SK-N-SH (cell line): ENCODE results near the gene ARHGAP15. TPM values are rescaled to one million over a fixed set of nuclear protein-coding genes. Genes with fewer than 3 reads are reported as not detected.
A peak's percentile ranks its signal among the peaks of the same experiment; 100 is the strongest.

Experiments
- CTCF ChIA-PET: fragments of 300-600, 350-600 bp; formaldehyde crosslinking; extraction: SDS; loops from one replicate; lab custom pipeline; 2021; lab: Yijun Ruan, JAX
- POLR2A ChIA-PET: fragments of 350-600 bp; sonication (Branson Sonifier 250); formaldehyde crosslinking; extraction: SDS; loops from one replicate; lab custom pipeline; 2020; ENCODE audit warnings: antibody characterized with exemption, inconsistent platforms; lab: Yijun Ruan, JAX
- DNase-seq: peaks from one replicate; pipeline ENCODE4 v3.0.0; 2012
- H2AFZ ChIP-seq: fragments of 200-600 bp; sonication (generic); 2 replicates; pipeline ENCODE4 v1.8.1; 2016; ENCODE audit warnings: antibody characterized with exemption, mild to moderate bottlenecking, low read depth
- H3F3A ChIP-seq: fragments of 200-600 bp; sonication (generic); replicated peaks from 2 replicates; pipeline ENCODE3; 2016; ENCODE audit warnings: antibody characterized with exemption, mild to moderate bottlenecking; ENCODE audit not compliant: insufficient read depth
- H3K27ac ChIP-seq, 2 experiments: fragments of 200-500 bp in 1 of 2; fragments of 200-600 bp in 1 of 2; sonication (Bioruptor generic) in 1 of 2; sonication (generic), shearing (Covaris generic) in 1 of 2; 2 replicates each; pipeline versions ENCODE4 v1.5.1 to v1.6.1; 2014 to 2016; ENCODE audit warnings: low read depth in 2 of 2, inconsistent platforms in 1 of 2, low read length in 1 of 2, mild to moderate bottlenecking in 1 of 2, mixed read lengths in 1 of 2
- H3K27me3 ChIP-seq: fragments of 200-600 bp; sonication (generic), shearing (Covaris generic); 2 replicates; pipeline ENCODE4 v1.6.1; 2016; ENCODE audit warnings: mixed run types; ENCODE audit not compliant: insufficient read depth
- H3K36me3 ChIP-seq, 2 experiments: fragments of 200-500 bp in 1 of 2; fragments of 200-600 bp in 1 of 2; sonication (Bioruptor generic) in 1 of 2; sonication (generic) in 1 of 2; replicated peaks in 1 of 2; 2 replicates each; pipeline versions ENCODE3 to v1.5.1; 2014 to 2016; ENCODE audit warnings: low read length in 1 of 2, mild to moderate bottlenecking in 1 of 2; ENCODE audit not compliant: insufficient read depth in 2 of 2, control insufficient read depth in 1 of 2
- H3K4me1 ChIP-seq, 2 experiments: fragments of 200-500 bp in 1 of 2; fragments of 200-600 bp in 1 of 2; sonication (Bioruptor generic) in 1 of 2; sonication (generic), shearing (Covaris generic) in 1 of 2; 2 replicates each; pipeline versions ENCODE4 v1.5.1 to v1.6.1; 2014 to 2016; ENCODE audit warnings: low read depth in 1 of 2, low read length in 1 of 2, mixed run types in 1 of 2; ENCODE audit not compliant: insufficient read depth in 2 of 2, control insufficient read depth in 1 of 2
- H3K4me2 ChIP-seq: fragments of 200-600 bp; sonication (generic), shearing (Covaris generic); 2 replicates; pipeline ENCODE4 v1.6.1; 2017; ENCODE audit warnings: mixed run types
- H3K4me3 ChIP-seq, 2 experiments: fragments of 200-500 bp in 1 of 2; fragments of 200-600 bp in 1 of 2; sonication (Bioruptor generic) in 1 of 2; sonication (generic), shearing (Covaris generic) in 1 of 2; 2 replicates each; pipeline versions ENCODE4 v1.5.1 to v1.8.1; 2014 to 2016; ENCODE audit warnings: low read depth in 2 of 2, inconsistent platforms in 1 of 2, low read length in 1 of 2, mild to moderate bottlenecking in 1 of 2, mixed read lengths in 1 of 2, moderate library complexity in 1 of 2
- H3K79me2 ChIP-seq: fragments of 200-600 bp; sonication (generic); 2 replicates; pipeline ENCODE4 v1.8.1; 2017; ENCODE audit warnings: mild to moderate bottlenecking; ENCODE audit not compliant: insufficient read depth
- H3K9ac ChIP-seq: fragments of 200-600 bp; sonication (generic); 2 replicates; pipeline ENCODE4 v1.6.1; 2017; ENCODE audit warnings: mixed run types
- H3K9me2 ChIP-seq: fragments of 200-600 bp; sonication (generic); 2 replicates; pipeline ENCODE4 v1.6.1; 2017; ENCODE audit warnings: mixed run types
- H3K9me3 ChIP-seq: fragments of 200-600 bp; sonication (generic); 2 replicates; pipeline ENCODE4 v1.6.1; 2017; ENCODE audit warnings: mixed run types, mild to moderate bottlenecking, moderate library complexity
- H4K20me1 ChIP-seq: fragments of 200-600 bp; sonication (generic); 2 replicates; pipeline ENCODE4 v1.6.1; 2017; ENCODE audit warnings: mild to moderate bottlenecking, mixed run types; ENCODE audit not compliant: insufficient read depth
- CHD2 ChIP-seq: fragments of 150-350 bp; IDR thresholded peaks from 2 replicates; pipeline ENCODE4 v1.6.1; 2018; ENCODE audit warnings: low read length; ENCODE audit not compliant: partially characterized antibody
- FOSL2 ChIP-seq: IDR thresholded peaks from 2 replicates; pipeline ENCODE4 v1.4.0; 2012; ENCODE audit warnings: low read depth, mild to moderate bottlenecking, moderate library complexity, borderline replicate concordance
- RAD21 ChIP-seq: IDR thresholded peaks from 2 replicates; pipeline ENCODE4 v1.6.1; 2012; ENCODE audit warnings: mild to moderate bottlenecking, low read length
- SMC3 ChIP-seq: IDR thresholded peaks from 2 replicates; pipeline ENCODE4 v1.6.1; 2012; ENCODE audit warnings: low read depth, low read length, improper control_type of control experiment
- WGBS: methylation state at CpG from one replicate; pipeline ENCODE4 v1.1.6; 2017; ENCODE audit warnings: low lambda C conversion rate; 5-methylcytosine and 5-hydroxymethylcytosine counted together
- polyA plus RNA-seq, 3 experiments: library from polyadenylated mRNA; depleted of rRNA; stranded (reverse); fragments of >200 nt; gene quantifications; 2 replicates each; pipeline ENCODE4 v1.2.3, GENCODE V29; 2012
- TF ChIP-seq, protein P1 (sequence below): fragments of 200-600 bp; sonication (generic); IDR thresholded peaks from 2 replicates; pipeline ENCODE4 v1.6.1; 2017; ENCODE audit warnings: antibody characterized with exemption, mild to moderate bottlenecking, moderate library complexity
- TF ChIP-seq, protein P2 (sequence below): IDR thresholded peaks from 2 replicates; pipeline ENCODE4 v1.4.0; 2012; ENCODE audit warnings: low read depth, borderline replicate concordance

The ARHGAP15 gene
- polyA plus RNA-seq, 1 of the 3 experiments (the other 2 are of a cell fraction), result not detected

GRCh38 chr2:143282684-143283083 lies 153.5 kb downstream of the ARHGAP15 start:
- DNase-seq, result no peak
- ChIA-PET POLR2A (no interaction called here), CTCF (interaction anchor here (1.6 kb wide), 1 partner anchor 23 kb away, joined by 6 read pairs; no protein-coding TSS in a partner anchor)
- H3K4me2 ChIP-seq, result no peak overlapping the region
- H3K27me3 ChIP-seq, result no peaks in the 10 kb centered on the region
- no peak overlapping the region for H3K9ac ChIP-seq
- no peaks in the 10 kb centered on the region for H3K36me3 ChIP-seq
- no peaks in the 10 kb centered on the region for H3K79me2 ChIP-seq
- H3K4me3 ChIP-seq, result no peak overlapping the region
- no peaks in the 10 kb centered on the region; a peak in 1 of 4 replicates for H3K4me1 ChIP-seq
- H2AFZ ChIP-seq, result no peak overlapping the region
- H4K20me1 ChIP-seq, result no peaks in the 10 kb centered on the region
- WGBS, result 77% methylated on average over 6 of the region's 6 CpGs
- no peak for TF ChIP-seq CHD2
- TF ChIP-seq, protein P1, sequence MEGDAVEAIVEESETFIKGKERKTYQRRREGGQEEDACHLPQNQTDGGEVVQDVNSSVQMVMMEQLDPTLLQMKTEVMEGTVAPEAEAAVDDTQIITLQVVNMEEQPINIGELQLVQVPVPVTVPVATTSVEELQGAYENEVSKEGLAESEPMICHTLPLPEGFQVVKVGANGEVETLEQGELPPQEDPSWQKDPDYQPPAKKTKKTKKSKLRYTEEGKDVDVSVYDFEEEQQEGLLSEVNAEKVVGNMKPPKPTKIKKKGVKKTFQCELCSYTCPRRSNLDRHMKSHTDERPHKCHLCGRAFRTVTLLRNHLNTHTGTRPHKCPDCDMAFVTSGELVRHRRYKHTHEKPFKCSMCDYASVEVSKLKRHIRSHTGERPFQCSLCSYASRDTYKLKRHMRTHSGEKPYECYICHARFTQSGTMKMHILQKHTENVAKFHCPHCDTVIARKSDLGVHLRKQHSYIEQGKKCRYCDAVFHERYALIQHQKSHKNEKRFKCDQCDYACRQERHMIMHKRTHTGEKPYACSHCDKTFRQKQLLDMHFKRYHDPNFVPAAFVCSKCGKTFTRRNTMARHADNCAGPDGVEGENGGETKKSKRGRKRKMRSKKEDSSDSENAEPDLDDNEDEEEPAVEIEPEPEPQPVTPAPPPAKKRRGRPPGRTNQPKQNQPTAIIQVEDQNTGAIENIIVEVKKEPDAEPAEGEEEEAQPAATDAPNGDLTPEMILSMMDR, result peak; percentile 38; the same call in 1 of the 2 replicates
- no peak for TF ChIP-seq FOSL2
- TF ChIP-seq, all 33 proteins: peak for 1
- Histone ChIP-seq H3K9me3 (no peaks in the 10 kb centered on the region), H3K27ac (no peak overlapping the region), H3F3A (no peaks in the 10 kb centered on the region), H3K9me2 (no peaks in the 10 kb centered on the region)

GRCh38 chr2:143284087-143284675 lies 155.0 kb downstream of the ARHGAP15 start:
- Histone ChIP-seq H3F3A (no peaks in the 10 kb centered on the region), H3K4me1 (no peaks in the 10 kb centered on the region; a peak in 1 of 4 replicates), H2AFZ (no peak overlapping the region), H3K27me3 (no peaks in the 10 kb centered on the region), H3K9me3 (no peaks in the 10 kb centered on the region), H3K79me2 (no peaks in the 10 kb centered on the region), H4K20me1 (no peaks in the 10 kb centered on the region), H3K36me3 (no peaks in the 10 kb centered on the region), H3K27ac (no peak overlapping the region), H3K9me2 (no peaks in the 10 kb centered on the region), H3K4me3 (no peak overlapping the region; a peak in 1 of 4 replicates), H3K9ac (no peak overlapping the region), H3K4me2 (no peak overlapping the region)
- DNase-seq, result peak; percentile 16
- POLR2A ChIA-PET, result no interaction called here
- 22% methylated on average over 7 of the region's 7 CpGs for WGBS
- CTCF ChIA-PET, result interaction anchor here (0.6 to 1.8 kb wide), 14 partner anchors 9 to 1142 kb away, joined by 3 to 5 read pairs (median 3); no protein-coding TSS in a partner anchor
- TF ChIP-seq, protein P1, result peak; percentile 83
- TF ChIP-seq CHD2 (no peak), SMC3 (peak; percentile 24; the same call in 1 of the 2 replicates), RAD21 (peak; percentile 39)
- TF ChIP-seq, protein P2, sequence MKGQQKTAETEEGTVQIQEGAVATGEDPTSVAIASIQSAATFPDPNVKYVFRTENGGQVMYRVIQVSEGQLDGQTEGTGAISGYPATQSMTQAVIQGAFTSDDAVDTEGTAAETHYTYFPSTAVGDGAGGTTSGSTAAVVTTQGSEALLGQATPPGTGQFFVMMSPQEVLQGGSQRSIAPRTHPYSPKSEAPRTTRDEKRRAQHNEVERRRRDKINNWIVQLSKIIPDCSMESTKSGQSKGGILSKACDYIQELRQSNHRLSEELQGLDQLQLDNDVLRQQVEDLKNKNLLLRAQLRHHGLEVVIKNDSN, result no peak
